Colonic mucosa (tissue), 4 donors: ENCODE measurements around the gene SLC2A4RG. TPM values are rescaled to one million over a fixed set of nuclear protein-coding genes. Genes with fewer than 3 reads are reported as not detected.

Experiments
- DNase-seq: peaks from one replicate; pipeline ENCODE4 v3.0.0-alpha.2; 2020
- H3K27ac ChIP-seq: fragments of 200-600 bp; one replicate; pipeline ENCODE4 v1.8.0; 2021
- H3K27me3 ChIP-seq: fragments of 200-600 bp; one replicate; pipeline ENCODE4 v1.8.0; 2021
- H3K36me3 ChIP-seq: fragments of 200-600 bp; one replicate; pipeline ENCODE4 v1.8.0; 2021
- H3K4me1 ChIP-seq: fragments of 200-600 bp; one replicate; pipeline ENCODE4 v1.8.0; 2021; ENCODE audit warnings: mild to moderate bottlenecking
- H3K4me3 ChIP-seq: fragments of 200-600 bp; one replicate; pipeline ENCODE4 v1.8.0; 2021
- H3K9ac ChIP-seq, 2 donors: one replicate each; pipeline ENCODE4 v1.7.0; 2013; ENCODE audit warnings: control low read depth in 2 of 2, low read depth in 2 of 2, low read length in 2 of 2
- H3K9me3 ChIP-seq: fragments of 200-600 bp; one replicate; pipeline ENCODE4 v1.8.0; 2021
- intact Hi-C: fragments of 100-400 bp; cut with DNase I; formaldehyde crosslinking; loops from one replicate; pipeline ENCODE4 v1.14.1; 2022
- total RNA-seq, 2 donors: library from RNA; stranded (reverse); fragmentation: NEBNext Ultra II Directional in 1 of 2; extraction: Animal tissue kit (Norgen Biotek cat#: 25700) in 1 of 2; gene quantifications; one replicate each; pipeline ENCODE4 v1.2.1, GENCODE V29; 2021
- TF ChIP-seq, protein P1 (sequence below): fragments of 200-600 bp; IDR thresholded peaks from one replicate; pipeline ENCODE4 v1.8.0; 2022; ENCODE audit warnings: antibody characterized with exemption, mild to moderate bottlenecking
- donor health status: healthy.
- donor health status: DM: no; HTN: no; CAD: no.
- donor health status: DM: no; HTN: no; CAD: no.

The SLC2A4RG gene
- total RNA-seq, 2 donors from 2014 or later: 44.3 to 75.3 TPM

GRCh38 chr20:63695424-63696305, 43.9 kb upstream of the SLC2A4RG start:
- H3K4me1 ChIP-seq: peaks cover 42% of the 10 kb centered on the region
- no peaks in the 10 kb centered on the region for H3K27me3 ChIP-seq
- intact Hi-C loops: no loop called here
- DNase-seq: no peak
- H3K36me3 ChIP-seq: no peaks in the 10 kb centered on the region
- H3K27ac ChIP-seq: peak overlapping the region; percentile 46
- no peak overlapping the region for H3K4me3 ChIP-seq
- H3K9me3 ChIP-seq: no peaks in the 10 kb centered on the region
- no peak overlapping the region for H3K9ac ChIP-seq
- TF ChIP-seq, protein P1, sequence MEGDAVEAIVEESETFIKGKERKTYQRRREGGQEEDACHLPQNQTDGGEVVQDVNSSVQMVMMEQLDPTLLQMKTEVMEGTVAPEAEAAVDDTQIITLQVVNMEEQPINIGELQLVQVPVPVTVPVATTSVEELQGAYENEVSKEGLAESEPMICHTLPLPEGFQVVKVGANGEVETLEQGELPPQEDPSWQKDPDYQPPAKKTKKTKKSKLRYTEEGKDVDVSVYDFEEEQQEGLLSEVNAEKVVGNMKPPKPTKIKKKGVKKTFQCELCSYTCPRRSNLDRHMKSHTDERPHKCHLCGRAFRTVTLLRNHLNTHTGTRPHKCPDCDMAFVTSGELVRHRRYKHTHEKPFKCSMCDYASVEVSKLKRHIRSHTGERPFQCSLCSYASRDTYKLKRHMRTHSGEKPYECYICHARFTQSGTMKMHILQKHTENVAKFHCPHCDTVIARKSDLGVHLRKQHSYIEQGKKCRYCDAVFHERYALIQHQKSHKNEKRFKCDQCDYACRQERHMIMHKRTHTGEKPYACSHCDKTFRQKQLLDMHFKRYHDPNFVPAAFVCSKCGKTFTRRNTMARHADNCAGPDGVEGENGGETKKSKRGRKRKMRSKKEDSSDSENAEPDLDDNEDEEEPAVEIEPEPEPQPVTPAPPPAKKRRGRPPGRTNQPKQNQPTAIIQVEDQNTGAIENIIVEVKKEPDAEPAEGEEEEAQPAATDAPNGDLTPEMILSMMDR: no peak

- peak overlapping the region; percentile 42 for H3K4me3 ChIP-seq
- DNase-seq: peak; percentile 64
- intact Hi-C loops: no loop called here
- no peaks in the 10 kb centered on the region for H3K36me3 ChIP-seq
- no peaks in the 10 kb centered on the region for H3K9me3 ChIP-seq
- TF ChIP-seq, protein P1: no peak
- peaks cover 38% of the 10 kb centered on the region for H3K4me1 ChIP-seq
- H3K27me3 ChIP-seq: no peaks in the 10 kb centered on the region
- peak overlapping the region in 1 of 2 donors; percentile 34 for H3K9ac ChIP-seq
- peak overlapping the region; percentile 59 for H3K27ac ChIP-seq
These were observed 43.3 kb upstream of the SLC2A4RG start for GRCh38 chr20:63696306-63696627.

DNA sequence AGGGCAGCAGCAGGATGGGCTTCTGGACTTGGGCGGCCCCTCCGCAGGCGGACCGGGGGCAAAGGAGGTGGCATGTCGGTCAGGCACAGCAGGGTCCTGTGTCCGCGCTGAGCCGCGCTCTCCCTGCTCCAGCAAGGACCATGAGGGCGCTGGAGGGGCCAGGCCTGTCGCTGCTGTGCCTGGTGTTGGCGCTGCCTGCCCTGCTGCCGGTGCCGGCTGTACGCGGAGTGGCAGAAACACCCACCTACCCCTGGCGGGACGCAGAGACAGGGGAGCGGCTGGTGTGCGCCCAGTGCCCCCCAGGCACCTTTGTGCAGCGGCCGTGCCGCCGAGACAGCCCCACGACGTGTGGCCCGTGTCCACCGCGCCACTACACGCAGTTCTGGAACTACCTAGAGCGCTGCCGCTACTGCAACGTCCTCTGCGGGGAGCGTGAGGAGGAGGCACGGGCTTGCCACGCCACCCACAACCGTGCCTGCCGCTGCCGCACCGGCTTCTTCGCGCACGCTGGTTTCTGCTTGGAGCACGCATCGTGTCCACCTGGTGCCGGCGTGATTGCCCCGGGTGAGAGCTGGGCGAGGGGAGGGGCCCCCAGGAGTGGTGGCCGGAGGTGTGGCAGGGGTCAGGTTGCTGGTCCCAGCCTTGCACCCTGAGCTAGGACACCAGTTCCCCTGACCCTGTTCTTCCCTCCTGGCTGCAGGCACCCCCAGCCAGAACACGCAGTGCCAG, 42.8 kb upstream of the SLC2A4RG start, which contains the start of gene TNFRSF6B:
Gene TNFRSF6B (plus strand): TSS at position 25 of the 729 bp plus-strand sequence. CDS start 116 bp downstream, at position 141.
- Histone ChIP-seq H3K36me3 (no peaks in the 10 kb centered on the region), H3K27ac (peak within 1 kb of the TSS; percentile 60)

DNA sequence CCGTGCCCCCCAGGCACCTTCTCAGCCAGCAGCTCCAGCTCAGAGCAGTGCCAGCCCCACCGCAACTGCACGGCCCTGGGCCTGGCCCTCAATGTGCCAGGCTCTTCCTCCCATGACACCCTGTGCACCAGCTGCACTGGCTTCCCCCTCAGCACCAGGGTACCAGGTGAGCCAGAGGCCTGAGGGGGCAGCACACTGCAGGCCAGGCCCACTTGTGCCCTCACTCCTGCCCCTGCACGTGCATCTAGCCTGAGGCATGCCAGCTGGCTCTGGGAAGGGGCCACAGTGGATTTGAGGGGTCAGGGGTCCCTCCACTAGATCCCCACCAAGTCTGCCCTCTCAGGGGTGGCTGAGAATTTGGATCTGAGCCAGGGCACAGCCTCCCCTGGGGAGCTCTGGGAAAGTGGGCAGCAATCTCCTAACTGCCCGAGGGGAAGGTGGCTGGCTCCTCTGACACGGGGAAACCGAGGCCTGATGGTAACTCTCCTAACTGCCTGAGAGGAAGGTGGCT, 42.2 kb upstream of the SLC2A4RG start:
- H3K9me3 ChIP-seq: no peaks in the 10 kb centered on the region
- no peaks in the 10 kb centered on the region for H3K36me3 ChIP-seq
- TF ChIP-seq, protein P1: no peak
- intact Hi-C loops: no loop called here
- H3K27me3 ChIP-seq: no peaks in the 10 kb centered on the region
- peak overlapping the region; percentile 33 to 34 for H3K9ac ChIP-seq
- peaks cover 27% of the 10 kb centered on the region for H3K4me1 ChIP-seq
- peak overlapping the region; percentile 42 for H3K4me3 ChIP-seq
- peak overlapping the region; percentile 60 for H3K27ac ChIP-seq
- no peak for DNase-seq

More for the DNA sequence above, 42.8 kb upstream of the SLC2A4RG start, which contains the start of gene TNFRSF6B:
- H3K9ac ChIP-seq: peak within 1 kb of the TSS; percentile 33 to 34
- no peaks in the 10 kb centered on the region for H3K27me3 ChIP-seq
- H3K4me1 ChIP-seq: peaks cover 32% of the 10 kb centered on the region
- intact Hi-C loops: no loop called here
- TF ChIP-seq, protein P1: no peak
- no peaks in the 10 kb centered on the region for H3K9me3 ChIP-seq
- no peak for DNase-seq
- peak within 1 kb of the TSS; percentile 42 for H3K4me3 ChIP-seq

GRCh38 chr20:63697868-63698545, 41.6 kb upstream of the SLC2A4RG start:
- Histone ChIP-seq H3K27me3 (no peaks in the 10 kb centered on the region), H3K4me3 (peak overlapping the region; percentile 42), H3K9me3 (no peaks in the 10 kb centered on the region), H3K36me3 (no peaks in the 10 kb centered on the region), H3K4me1 (peaks cover 27% of the 10 kb centered on the region), H3K27ac (peak overlapping the region; percentile 60), H3K9ac (no peak overlapping the region)
- intact Hi-C loops: no loop called here
- no peak for DNase-seq
- TF ChIP-seq, protein P1: no peak
